ENCODE results near the gene ATOSA. TPM values are rescaled to one million over a fixed set of nuclear protein-coding genes. Genes with fewer than 3 reads are reported as not detected.
A peak's percentile ranks its signal among the peaks of the same experiment; 100 is the strongest.

ATOSA gene
- total RNA-seq, 2 experiments from 2014 or later: 18.2 to 19.3 TPM

DNA sequence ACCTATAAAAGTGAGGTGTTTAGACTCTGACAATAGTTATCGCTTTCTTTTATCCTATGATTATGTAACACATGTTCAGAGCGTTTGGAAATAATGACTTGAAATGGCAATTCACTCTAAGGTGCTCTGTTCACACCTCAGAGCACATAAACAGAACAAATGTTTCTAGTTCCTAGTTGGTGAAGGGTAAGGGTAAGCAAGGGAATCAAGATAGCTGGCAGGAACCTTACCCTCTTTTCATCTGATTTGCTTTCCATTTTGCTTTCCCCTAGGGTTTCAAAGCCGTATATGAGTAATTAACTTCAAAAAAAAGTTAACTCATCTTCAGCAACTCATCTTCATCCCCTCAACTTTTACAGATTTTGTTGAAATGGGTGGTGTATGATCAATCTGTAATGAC lies 2.3 kb upstream of the ATOSA start:
- Mint-ChIP-seq H3K4me1 (ENCODE audit: low read depth) (peaks cover 40% of the 10 kb centered on the region), H3K27ac (no peak overlapping the region), H3K27me3 (no peaks in the 10 kb centered on the region), H3K36me3 (peaks cover 6% of the 10 kb centered on the region), H3K4me3 (no peak overlapping the region), H3K9me3 (no peaks in the 10 kb centered on the region)
- ChIA-PET POLR2A (interaction anchor here (0.6 to 1.0 kb wide), 2 partner anchors 29 to 57 kb away, joined by 4 read pairs; no protein-coding TSS in a partner anchor), CTCF (interaction anchor here (1.2 kb wide), 1 partner anchor 10 kb away, joined by 3 read pairs; no protein-coding TSS in a partner anchor)
- intact Hi-C loops (cut with micrococcal nuclease): no loop called here
- DNase-seq: no peak

DNA sequence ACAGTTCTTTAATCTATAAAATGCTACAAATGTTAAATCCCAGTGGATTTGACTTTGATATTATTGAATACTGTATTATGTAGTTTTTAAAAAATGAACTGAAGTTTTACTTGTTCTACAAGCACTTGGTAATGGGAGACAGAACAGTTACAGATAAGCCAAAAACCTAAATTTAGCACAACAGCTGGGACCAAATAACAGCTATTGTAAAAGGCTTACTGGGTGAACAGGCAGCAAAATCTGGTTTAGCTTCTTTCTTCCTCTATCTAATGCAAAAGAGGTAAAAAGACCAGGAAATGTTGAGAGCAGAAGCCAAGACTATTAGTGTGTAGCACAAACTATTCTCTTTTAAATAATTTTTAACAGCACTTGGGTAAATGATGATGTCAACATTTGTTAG lies 1.6 kb upstream of the ATOSA start:
- Mint-ChIP-seq H3K4me3 (no peak overlapping the region), H3K27me3 (no peaks in the 10 kb centered on the region), H3K9me3 (no peaks in the 10 kb centered on the region), H3K4me1 (ENCODE audit: low read depth) (peaks cover 42% of the 10 kb centered on the region), H3K27ac (no peak overlapping the region), H3K36me3 (peaks cover 10% of the 10 kb centered on the region)
- no peak for DNase-seq
- intact Hi-C loops (cut with micrococcal nuclease): no loop called here
- POLR2A ChIA-PET: interaction anchor here (0.6 kb wide), 1 partner anchor 56 kb away, joined by 4 read pairs; no protein-coding TSS in a partner anchor
- CTCF ChIA-PET: interaction anchor here (1.2 kb wide), 1 partner anchor 9 kb away, joined by 3 read pairs; no protein-coding TSS in a partner anchor

DNA sequence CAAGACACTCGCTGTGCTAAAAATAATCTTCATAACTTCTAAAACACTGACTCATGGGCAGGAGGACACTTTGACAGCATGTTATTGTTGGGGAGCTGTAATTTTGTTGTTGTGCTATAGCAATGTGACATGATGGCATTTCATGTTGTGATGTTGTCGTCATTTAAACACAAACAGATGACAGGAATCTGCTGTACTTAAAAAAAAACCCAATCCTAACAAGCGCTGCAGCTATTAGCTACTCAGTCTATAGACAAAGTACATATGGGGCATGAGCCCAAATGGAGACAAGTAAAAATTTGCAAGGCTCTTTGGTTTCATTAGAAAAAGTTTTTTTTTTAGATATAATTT lies 828 bp upstream of the ATOSA start:
- DNase-seq: no peak
- Mint-ChIP-seq H3K4me3 (peak overlapping the region; percentile 100), H3K27ac (no peak overlapping the region), H3K9me3 (no peaks in the 10 kb centered on the region), H3K36me3 (peaks cover 13% of the 10 kb centered on the region), H3K27me3 (no peaks in the 10 kb centered on the region), H3K4me1 (ENCODE audit: low read depth) (peaks cover 47% of the 10 kb centered on the region)
- CTCF ChIA-PET: interaction anchor here (0.9 kb wide), 1 partner anchor 121 kb away, joined by 4 read pairs; no protein-coding TSS in a partner anchor
- POLR2A ChIA-PET: interaction anchor here (1.1 to 1.7 kb wide), 3 partner anchors 21 to 215 kb away, joined by 3 to 5 read pairs (median 4); no protein-coding TSS in a partner anchor
- intact Hi-C loops (cut with micrococcal nuclease): no loop called here

DNA sequence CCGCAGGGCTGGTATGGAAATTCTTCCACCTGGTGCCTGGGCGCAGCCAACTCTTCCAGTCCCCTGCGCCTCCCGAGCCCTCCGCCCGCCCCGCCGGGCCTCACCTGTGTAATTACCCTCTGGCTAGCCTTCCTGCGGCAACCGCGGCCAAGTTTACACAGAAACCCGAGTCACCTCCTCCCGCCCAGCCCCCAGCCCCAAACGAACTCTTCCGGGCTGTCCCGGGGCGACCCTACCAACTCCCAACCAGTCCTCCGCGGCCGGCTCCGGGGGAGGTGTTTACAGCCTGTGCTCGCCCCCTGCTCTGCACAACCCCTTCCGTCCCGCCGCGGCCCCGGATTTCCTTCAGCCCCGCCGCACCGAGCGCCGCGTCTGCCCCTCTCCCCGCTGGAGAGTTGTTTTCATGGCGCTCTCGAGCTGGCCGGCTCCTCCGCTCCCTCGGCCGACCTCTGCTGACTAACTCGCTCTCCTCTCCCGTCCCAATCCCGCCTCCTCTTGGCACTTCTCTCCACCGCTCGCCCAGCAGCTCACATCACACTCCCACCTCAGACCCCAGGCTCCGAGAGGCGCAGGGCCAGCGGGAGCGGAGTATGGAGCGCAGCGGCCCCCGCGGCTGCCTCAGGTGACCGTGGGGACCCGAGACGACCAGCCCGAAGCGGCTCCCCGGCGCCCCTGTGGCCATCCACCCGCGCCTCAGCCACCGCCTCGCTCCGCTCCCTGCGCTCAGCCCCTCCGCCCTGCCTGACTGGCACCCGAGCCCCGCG lies 538 bp downstream of the ATOSA start:
- no peaks in the 10 kb centered on the region for H3K9me3 Mint-ChIP-seq
- intact Hi-C loops (cut with micrococcal nuclease): loop anchor here (1.0 to 5.0 kb wide), 8 partner anchors 32 to 666 kb away; partner anchors contain the start of gene ARPP19
- peaks cover 45% of the 10 kb centered on the region for H3K4me1 Mint-ChIP-seq (ENCODE audit: low read depth)
- H3K27me3 Mint-ChIP-seq: no peaks in the 10 kb centered on the region
- H3K27ac Mint-ChIP-seq: peak overlapping the region; percentile 97
- CTCF ChIA-PET: no interaction called here
- POLR2A ChIA-PET: interaction anchor here (0.6 to 1.7 kb wide), 4 partner anchors 20 to 214 kb away, joined by 3 to 5 read pairs (median 4); no protein-coding TSS in a partner anchor
- peak overlapping the region; percentile 100 for H3K4me3 Mint-ChIP-seq
- peak; percentile 72 for DNase-seq
- H3K36me3 Mint-ChIP-seq: peaks cover 14% of the 10 kb centered on the region

DNA sequence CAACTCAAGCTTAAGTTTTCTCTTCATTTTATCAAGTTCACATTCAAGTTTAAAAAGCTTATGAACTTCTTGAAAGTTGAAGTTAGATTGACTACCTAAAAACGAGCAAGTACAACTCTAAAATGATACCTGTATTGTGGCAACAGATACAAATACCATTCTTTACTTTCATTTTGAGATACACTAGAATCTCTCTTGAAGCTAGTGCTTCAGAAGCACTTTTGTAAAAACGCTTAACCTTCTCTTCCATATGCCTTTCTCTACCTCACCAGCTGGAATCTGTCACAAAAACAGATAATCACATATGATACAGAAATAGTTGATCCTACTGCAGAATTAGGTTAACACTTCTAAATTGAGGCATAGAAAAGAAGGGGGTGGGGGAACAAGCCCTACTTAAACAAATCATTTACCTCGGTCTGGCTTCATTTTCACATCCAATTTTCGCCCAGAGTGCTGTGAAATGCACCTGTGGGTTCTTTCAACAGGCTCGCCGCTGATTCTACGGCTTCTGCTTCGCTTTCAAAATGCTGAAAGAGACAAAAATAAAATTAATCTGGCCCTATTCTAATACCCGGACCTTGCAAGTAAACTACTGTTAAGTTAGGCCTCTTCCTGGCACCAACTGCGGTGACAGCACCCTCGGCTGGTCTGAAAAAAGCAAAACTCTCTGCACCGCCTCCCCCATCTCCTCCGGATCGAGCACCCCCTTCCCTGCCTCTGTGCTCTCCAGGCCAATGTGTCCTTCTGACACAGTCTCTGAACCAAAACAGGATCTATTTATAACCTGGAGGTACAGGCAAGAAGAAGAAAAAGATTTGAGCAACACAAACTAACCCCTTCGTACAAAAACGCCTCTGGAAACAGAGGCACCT lies 1.4 kb downstream of the ATOSA start:
- peak overlapping the region; percentile 100 for H3K4me3 Mint-ChIP-seq
- H3K36me3 Mint-ChIP-seq: peaks cover 16% of the 10 kb centered on the region
- peak; percentile 78 for DNase-seq
- H3K9me3 Mint-ChIP-seq: no peaks in the 10 kb centered on the region
- peak overlapping the region; percentile 97 for H3K27ac Mint-ChIP-seq
- ChIA-PET POLR2A (interaction anchor here (0.9 to 1.5 kb wide), 3 partner anchors 16 to 150 kb away, joined by 4 to 6 read pairs (median 6); partner anchors contain the start of gene MYO5A), CTCF (interaction anchor here (0.9 to 1.8 kb wide), 5 partner anchors 8 to 57 kb away, joined by 3 to 7 read pairs (median 4); no protein-coding TSS in a partner anchor)
- no peaks in the 10 kb centered on the region for H3K27me3 Mint-ChIP-seq
- intact Hi-C loops (cut with micrococcal nuclease): loop anchor here (1.0 to 5.0 kb wide), 11 partner anchors 19 to 666 kb away; partner anchors contain the start of gene ARPP19
- H3K4me1 Mint-ChIP-seq (ENCODE audit: low read depth): peaks cover 46% of the 10 kb centered on the region

DNA sequence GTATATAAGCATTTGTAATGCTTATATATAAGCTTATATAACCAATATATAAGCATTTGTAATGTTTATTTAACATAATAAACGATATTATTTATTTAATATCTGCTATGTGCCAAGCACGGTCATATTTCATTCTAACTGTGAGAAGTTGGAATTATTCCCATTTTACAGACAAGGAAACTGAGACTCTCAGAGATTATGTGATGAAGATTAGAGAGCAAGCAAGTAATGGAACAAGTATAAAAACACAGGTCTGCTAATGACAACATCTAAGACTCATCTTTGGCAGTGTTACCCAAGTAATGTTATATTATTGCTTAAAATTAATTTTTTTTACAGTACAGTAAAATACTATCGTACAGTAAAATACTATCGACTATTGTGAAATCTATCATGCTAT lies 4.4 kb downstream of the ATOSA start:
- CTCF ChIA-PET: interaction anchor here (2.0 kb wide), 1 partner anchor 61 kb away, joined by 10 read pairs; no protein-coding TSS in a partner anchor
- no peak overlapping the region for H3K4me3 Mint-ChIP-seq
- no peak overlapping the region for H3K27ac Mint-ChIP-seq
- peaks cover 37% of the 10 kb centered on the region for H3K4me1 Mint-ChIP-seq (ENCODE audit: low read depth)
- H3K27me3 Mint-ChIP-seq: no peaks in the 10 kb centered on the region
- POLR2A ChIA-PET: no interaction called here
- intact Hi-C loops (cut with micrococcal nuclease): loop anchor here (5.0 kb wide), 2 partner anchors 193 to 663 kb away; no protein-coding TSS in a partner anchor
- H3K36me3 Mint-ChIP-seq: peaks cover 28% of the 10 kb centered on the region
- DNase-seq: no peak
- H3K9me3 Mint-ChIP-seq: no peaks in the 10 kb centered on the region

DNA sequence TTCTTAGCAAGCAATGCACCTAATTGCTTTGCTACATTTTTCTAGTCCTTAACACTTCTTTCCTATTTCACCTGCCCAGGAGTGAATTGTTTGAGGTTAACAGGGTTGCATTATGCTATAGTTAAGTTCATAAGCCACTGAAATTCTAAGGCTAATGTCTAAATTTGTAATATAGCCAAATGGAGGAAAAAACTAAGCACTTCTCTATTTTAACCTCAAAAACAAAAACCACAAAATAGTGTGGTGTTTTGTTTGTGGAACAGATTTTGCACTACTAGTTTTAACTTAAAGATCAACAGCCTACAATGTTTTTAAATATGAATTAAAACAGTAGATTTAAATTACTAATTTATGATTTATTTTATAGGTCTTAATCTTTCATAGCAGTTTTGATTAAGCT lies 5.5 kb downstream of the ATOSA start:
- H3K4me3 Mint-ChIP-seq: no peak overlapping the region
- no peak for DNase-seq
- H3K36me3 Mint-ChIP-seq: peaks cover 27% of the 10 kb centered on the region

DNA sequence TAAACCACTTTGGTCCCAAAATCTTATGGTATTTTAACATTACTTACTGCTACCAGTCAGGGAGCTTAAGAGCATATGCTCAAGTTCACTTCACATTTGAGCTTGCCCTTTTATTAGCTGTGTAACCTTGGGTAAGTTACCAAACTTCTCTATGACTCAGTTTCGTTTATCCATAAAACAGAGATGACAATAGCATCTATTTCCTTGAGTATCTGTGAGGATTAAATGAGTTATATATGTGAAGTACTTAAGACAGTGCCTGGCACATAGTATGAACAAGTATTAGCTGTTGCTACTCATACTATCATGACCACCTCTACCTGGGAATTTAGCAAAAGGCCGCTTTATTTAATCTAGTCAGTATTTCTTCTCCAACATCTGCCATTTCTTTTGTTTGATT lies 5.9 kb downstream of the ATOSA start:
- Mint-ChIP-seq H3K4me1 (ENCODE audit: low read depth) (peaks cover 36% of the 10 kb centered on the region), H3K4me3 (no peak overlapping the region), H3K36me3 (peaks cover 26% of the 10 kb centered on the region), H3K27me3 (no peaks in the 10 kb centered on the region), H3K9me3 (no peaks in the 10 kb centered on the region), H3K27ac (peak overlapping the region; percentile 60)
- intact Hi-C loops (cut with micrococcal nuclease): no loop called here
- ChIA-PET CTCF (interaction anchor here (2.0 kb wide), 1 partner anchor 62 kb away, joined by 10 read pairs; no protein-coding TSS in a partner anchor), POLR2A (interaction anchor here (1.0 to 1.1 kb wide), 2 partner anchors 12 to 15 kb away, joined by 4 to 8 read pairs; no protein-coding TSS in a partner anchor)
- DNase-seq: no peak

More for the DNA sequence above, 5.5 kb downstream of the ATOSA start:
- Mint-ChIP-seq H3K9me3 (no peaks in the 10 kb centered on the region), H3K27ac (no peak overlapping the region), H3K4me1 (ENCODE audit: low read depth) (peaks cover 36% of the 10 kb centered on the region), H3K27me3 (no peaks in the 10 kb centered on the region)
- POLR2A ChIA-PET: interaction anchor here (1.0 to 1.1 kb wide), 2 partner anchors 12 to 15 kb away, joined by 4 to 8 read pairs; no protein-coding TSS in a partner anchor
- CTCF ChIA-PET: interaction anchor here (2.0 kb wide), 1 partner anchor 62 kb away, joined by 10 read pairs; no protein-coding TSS in a partner anchor
- intact Hi-C loops (cut with micrococcal nuclease): no loop called here

DNA sequence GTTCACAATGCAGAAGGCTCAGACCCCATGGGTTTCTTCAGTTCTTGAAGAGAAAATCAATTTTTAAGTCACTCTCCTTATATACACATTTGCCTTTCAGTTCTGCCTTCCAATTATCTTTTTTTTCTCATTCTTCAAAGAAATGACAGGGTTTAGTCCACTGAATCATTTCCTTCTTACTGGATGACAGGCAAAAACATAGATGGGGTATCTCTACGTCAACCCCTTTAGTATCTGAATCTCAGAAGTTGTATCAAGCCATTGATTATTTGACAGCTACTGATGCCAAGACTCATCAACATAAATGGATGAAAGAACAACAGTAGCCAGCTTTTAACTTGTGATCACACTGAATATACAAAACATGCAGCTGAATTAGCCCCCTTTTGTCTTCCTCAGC lies 6.5 kb downstream of the ATOSA start:
- POLR2A ChIA-PET: interaction anchor here (1.0 to 1.1 kb wide), 2 partner anchors 11 to 14 kb away, joined by 4 to 8 read pairs; no protein-coding TSS in a partner anchor
- Mint-ChIP-seq H3K4me3 (no peak overlapping the region), H3K27ac (peak overlapping the region; percentile 60), H3K27me3 (no peaks in the 10 kb centered on the region), H3K9me3 (no peaks in the 10 kb centered on the region), H3K4me1 (ENCODE audit: low read depth) (peaks cover 42% of the 10 kb centered on the region), H3K36me3 (peaks cover 32% of the 10 kb centered on the region)
- intact Hi-C loops (cut with micrococcal nuclease): no loop called here
- CTCF ChIA-PET: no interaction called here
- no peak for DNase-seq

DNA sequence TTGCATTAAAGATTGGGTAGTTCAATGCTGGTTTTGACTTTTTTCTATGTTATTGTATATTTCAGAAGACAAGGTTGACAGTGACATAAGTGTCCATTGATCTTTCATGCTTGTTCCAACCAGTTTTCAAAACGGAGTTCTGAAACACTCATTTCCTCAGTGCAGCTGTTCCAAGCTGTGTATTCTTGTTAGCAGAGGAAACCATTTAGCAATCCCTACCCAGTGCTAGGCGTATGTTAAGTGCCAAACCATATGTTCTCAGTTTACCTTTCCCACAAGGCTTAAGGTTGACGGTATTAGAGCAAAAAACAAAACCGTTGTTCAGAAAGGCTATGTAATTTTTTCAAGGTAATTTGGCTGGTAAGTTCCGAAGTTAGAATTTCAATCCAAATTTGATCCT lies 9.1 kb downstream of the ATOSA start:
- no peaks in the 10 kb centered on the region for H3K9me3 Mint-ChIP-seq
- intact Hi-C loops (cut with micrococcal nuclease): no loop called here
- POLR2A ChIA-PET: interaction anchor here (1.6 kb wide), 1 partner anchor 8 kb away, joined by 4 read pairs; no protein-coding TSS in a partner anchor
- CTCF ChIA-PET: interaction anchor here (0.8 kb wide), 1 partner anchor 136 kb away, joined by 3 read pairs; no protein-coding TSS in a partner anchor
- no peaks in the 10 kb centered on the region for H3K27me3 Mint-ChIP-seq
- H3K36me3 Mint-ChIP-seq: peaks cover 35% of the 10 kb centered on the region
- H3K27ac Mint-ChIP-seq: no peak overlapping the region
- peaks cover 34% of the 10 kb centered on the region for H3K4me1 Mint-ChIP-seq (ENCODE audit: low read depth)
- H3K4me3 Mint-ChIP-seq: no peak overlapping the region
- DNase-seq: no peak

DNA sequence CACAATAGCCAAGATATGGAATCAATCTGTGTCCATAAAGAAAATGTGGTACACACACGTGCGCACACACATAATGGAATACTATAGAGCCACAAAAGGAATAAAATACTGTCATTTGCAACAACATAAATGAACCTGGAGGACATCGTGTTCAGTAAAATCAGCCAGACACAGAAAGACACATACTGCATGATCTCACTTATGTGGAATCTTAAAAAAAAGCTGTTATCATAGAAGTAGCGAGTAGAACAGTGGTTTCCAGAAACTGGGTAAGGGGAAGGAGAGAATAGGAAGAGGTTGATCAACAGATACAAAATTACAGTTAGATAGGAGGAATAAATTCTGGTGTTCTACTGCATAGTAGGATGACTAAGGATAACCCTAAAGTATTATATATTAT lies 11.1 kb downstream of the ATOSA start:
- Mint-ChIP-seq H3K4me3 (no peak overlapping the region), H3K27me3 (no peaks in the 10 kb centered on the region), H3K27ac (no peak overlapping the region), H3K36me3 (peaks cover 35% of the 10 kb centered on the region), H3K4me1 (ENCODE audit: low read depth) (peaks cover 27% of the 10 kb centered on the region), H3K9me3 (no peaks in the 10 kb centered on the region)
- ChIA-PET POLR2A (no interaction called here), CTCF (no interaction called here)
- intact Hi-C loops (cut with micrococcal nuclease): no loop called here
- DNase-seq: no peak

Data from activated CD4-positive, alpha-beta memory T cell treated with anti-CD3 and anti-CD28 coated beads for 36 hours (primary cell).